Trophoblast cell (in vitro differentiated cells and primary cell): ENCODE results near the gene ARHGEF26.
A peak's percentile ranks its signal among the peaks of the same experiment; 100 is the strongest.

ENCODE experiments used
- DNase-seq, 2 donors: peaks; one replicate each; pipeline ENCODE4 v3.0.0-alpha.2; 2016
- H2AFZ ChIP-seq: 2 replicates; pipeline ENCODE4 v1.6.1; 2013; ENCODE audit warnings: low read length, moderate library complexity, mild to moderate bottlenecking; ENCODE audit not compliant: insufficient read depth, poor library complexity
- H2AK5ac ChIP-seq: 2 replicates; pipeline ENCODE4 v1.6.1; 2013; ENCODE audit warnings: mild to moderate bottlenecking, low read length
- H2BK120ac ChIP-seq: 2 replicates; pipeline ENCODE4 v1.6.1; 2013; ENCODE audit warnings: low read length, mild to moderate bottlenecking, moderate library complexity; ENCODE audit not compliant: insufficient read depth, poor library complexity
- H2BK12ac ChIP-seq: 2 replicates; pipeline ENCODE4 v1.6.1; 2013; ENCODE audit warnings: mild to moderate bottlenecking, low read length, moderate library complexity
- H2BK5ac ChIP-seq: 2 replicates; pipeline ENCODE4 v1.6.1; 2013; ENCODE audit warnings: low read length, low read depth, moderate library complexity, mild to moderate bottlenecking; ENCODE audit not compliant: poor library complexity
- H3K14ac ChIP-seq: 2 replicates; pipeline ENCODE4 v1.6.1; 2013; ENCODE audit warnings: mild to moderate bottlenecking, low read length
- H3K18ac ChIP-seq: 2 replicates; pipeline ENCODE4 v1.6.1; 2013; ENCODE audit warnings: mild to moderate bottlenecking, low read length
- H3K23ac ChIP-seq: 2 replicates; pipeline ENCODE4 v1.6.1; 2013; ENCODE audit warnings: low read length
- H3K27ac ChIP-seq: 2 replicates; pipeline ENCODE4 v1.5.1; 2013; ENCODE audit warnings: low read depth, mild to moderate bottlenecking, inconsistent platforms, low read length, moderate library complexity
- H3K27me3 ChIP-seq: 2 replicates; pipeline ENCODE4 v1.6.1; 2013; ENCODE audit warnings: inconsistent platforms, mild to moderate bottlenecking, low read length, moderate library complexity; ENCODE audit not compliant: insufficient read depth
- H3K36me3 ChIP-seq, 2 experiments: 1 replicate in 1 of 2; 2 replicates in 1 of 2; pipeline ENCODE4 v1.6.1; 2013; ENCODE audit warnings: low read length in 2 of 2, mild to moderate bottlenecking in 2 of 2, moderate library complexity in 1 of 2; ENCODE audit not compliant: insufficient read depth in 2 of 2, control insufficient read depth in 1 of 2
- H3K4ac ChIP-seq: 2 replicates; pipeline ENCODE4 v1.6.1; 2013; ENCODE audit warnings: low read depth, mild to moderate bottlenecking, low read length, moderate library complexity
- H3K4me1 ChIP-seq, 2 experiments: 1 replicate in 1 of 2; 2 replicates in 1 of 2; pipeline ENCODE4 v1.6.1; 2013; ENCODE audit warnings: low read length in 2 of 2, mild to moderate bottlenecking in 2 of 2, moderate library complexity in 1 of 2; ENCODE audit not compliant: insufficient read depth in 2 of 2, control insufficient read depth in 1 of 2
- H3K4me2 ChIP-seq: 2 replicates; pipeline ENCODE4 v1.6.1; 2013; ENCODE audit warnings: inconsistent platforms, mild to moderate bottlenecking, low read length, moderate library complexity
- H3K4me3 ChIP-seq: 2 replicates; pipeline ENCODE4 v1.5.1; 2013; ENCODE audit warnings: mild to moderate bottlenecking, low read depth, low read length, inconsistent platforms
- H3K79me1 ChIP-seq: one replicate; pipeline ENCODE4 v1.6.1; 2013; ENCODE audit warnings: low read length
- H3K79me2 ChIP-seq: 2 replicates; pipeline ENCODE4 v1.6.1; 2013; ENCODE audit warnings: low read length, mild to moderate bottlenecking; ENCODE audit not compliant: control insufficient read depth, insufficient read depth, poor library complexity
- H3K9ac ChIP-seq: 2 replicates; pipeline ENCODE4 v1.6.1; 2013; ENCODE audit warnings: mild to moderate bottlenecking, low read length
- H3K9me3 ChIP-seq: 2 replicates; pipeline ENCODE4 v1.6.1; 2013; ENCODE audit warnings: low read depth, mild to moderate bottlenecking, control low read depth, inconsistent platforms, low read length; ENCODE audit not compliant: insufficient read depth
- H4K12ac ChIP-seq: 2 replicates; pipeline ENCODE4 v1.6.1; 2013; ENCODE audit warnings: low read depth, mild to moderate bottlenecking, low read length, moderate library complexity
- H4K8ac ChIP-seq: 2 replicates; pipeline ENCODE4 v1.6.1; 2013; ENCODE audit warnings: low read depth, mild to moderate bottlenecking, low read length, moderate library complexity
- H4K91ac ChIP-seq: one replicate; pipeline ENCODE4 v1.6.1; 2013; ENCODE audit warnings: low read depth, mild to moderate bottlenecking, low read length, moderate library complexity
- WGBS: extraction: QIAGEN DNeasy Blood & Tissue Kit; methylation state at CpG from one replicate; pipeline ENCODE4 v1.1.7; 2013; ENCODE audit warnings: missing lambda C conversion rate; ENCODE audit not compliant: insufficient read length, insufficient coverage; ENCODE audit errors: extremely low coverage; 5-methylcytosine and 5-hydroxymethylcytosine counted together

ARHGEF26 gene

DNA sequence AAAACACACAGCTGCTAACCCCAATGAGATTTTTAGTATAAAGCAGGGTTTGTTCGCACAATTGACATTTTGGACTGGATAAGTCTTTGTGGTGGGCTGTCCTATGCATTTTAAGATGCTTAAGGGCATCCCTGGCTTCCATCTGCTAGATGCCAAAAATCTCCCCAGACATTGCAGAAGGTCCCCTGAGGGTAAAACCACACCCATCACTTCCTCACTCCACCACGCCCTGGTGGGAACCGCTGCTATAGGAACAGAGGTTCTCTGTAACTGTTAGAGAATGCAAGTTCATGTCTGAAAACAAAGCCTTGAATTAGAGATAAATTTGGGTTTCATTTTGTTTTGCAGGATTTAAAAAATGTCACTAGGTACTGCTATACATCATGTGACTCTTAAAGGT is 67.7 kb downstream of the ARHGEF26 start:
- Histone ChIP-seq H4K8ac (no peak overlapping the region), H3K4ac (no peak overlapping the region), H3K79me1 (peaks cover 4% of the 10 kb centered on the region), H4K12ac (no peak overlapping the region), H3K23ac (no peak overlapping the region), H4K91ac (no peak overlapping the region), H3K27me3 (no peaks in the 10 kb centered on the region), H2BK12ac (no peak overlapping the region), H3K4me2 (no peak overlapping the region), H3K9ac (no peak overlapping the region), H2AFZ (no peak overlapping the region), H3K4me3 (no peak overlapping the region), H3K36me3 (no peaks in the 10 kb centered on the region), H3K18ac (no peak overlapping the region), H3K27ac (no peak overlapping the region), H3K9me3 (no peaks in the 10 kb centered on the region), H3K14ac (no peak overlapping the region), H3K4me1 (peaks cover 3 to 6% of the 10 kb centered on the region in 2 experiments), H3K79me2 (peaks cover 2% of the 10 kb centered on the region), H2AK5ac (no peak overlapping the region), H2BK5ac (no peak overlapping the region), H2BK120ac (no peak overlapping the region)
- DNase-seq, result no peak
- WGBS, result no CpG with 5 or more reads among the region's 3 CpGs

DNA sequence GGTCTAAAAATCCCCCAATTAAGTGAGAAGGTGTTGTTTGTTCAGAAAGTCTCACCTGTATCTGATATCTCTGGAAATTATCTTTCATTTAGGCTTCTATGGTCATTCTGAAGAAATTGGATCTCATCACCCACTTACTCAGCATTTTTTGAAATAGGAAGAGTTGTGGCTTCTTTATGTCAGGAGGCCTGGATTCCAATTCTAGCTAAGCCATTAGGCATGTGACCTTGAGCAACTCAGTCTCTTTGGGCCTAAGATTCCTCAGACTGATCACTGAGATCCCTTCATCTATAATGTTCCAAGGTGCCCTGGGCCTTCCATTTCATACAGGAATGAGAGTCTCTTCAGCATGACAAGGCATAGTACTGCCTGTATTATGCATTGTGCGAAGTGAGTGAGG is 70.3 kb downstream of the ARHGEF26 start:
- peak in 1 of 2 donors; percentile 60 for DNase-seq
- Histone ChIP-seq H3K4me1 (peaks cover 3 to 6% of the 10 kb centered on the region in 2 experiments), H3K36me3 (no peaks in the 10 kb centered on the region), H2BK120ac (no peak overlapping the region), H4K91ac (no peak overlapping the region), H3K27me3 (no peaks in the 10 kb centered on the region), H3K18ac (no peak overlapping the region), H3K14ac (no peak overlapping the region), H3K27ac (no peak overlapping the region), H4K8ac (no peak overlapping the region), H2BK12ac (no peak overlapping the region), H4K12ac (no peak overlapping the region), H2AFZ (no peak overlapping the region), H2AK5ac (no peak overlapping the region), H3K9ac (no peak overlapping the region), H3K4me2 (no peak overlapping the region), H3K79me1 (no peaks in the 10 kb centered on the region), H3K23ac (no peak overlapping the region), H3K4me3 (no peak overlapping the region), H3K4ac (no peak overlapping the region), H2BK5ac (no peak overlapping the region), H3K9me3 (no peaks in the 10 kb centered on the region), H3K79me2 (no peaks in the 10 kb centered on the region)
- WGBS, result no CpG with 5 or more reads among the region's 1 CpG

DNA sequence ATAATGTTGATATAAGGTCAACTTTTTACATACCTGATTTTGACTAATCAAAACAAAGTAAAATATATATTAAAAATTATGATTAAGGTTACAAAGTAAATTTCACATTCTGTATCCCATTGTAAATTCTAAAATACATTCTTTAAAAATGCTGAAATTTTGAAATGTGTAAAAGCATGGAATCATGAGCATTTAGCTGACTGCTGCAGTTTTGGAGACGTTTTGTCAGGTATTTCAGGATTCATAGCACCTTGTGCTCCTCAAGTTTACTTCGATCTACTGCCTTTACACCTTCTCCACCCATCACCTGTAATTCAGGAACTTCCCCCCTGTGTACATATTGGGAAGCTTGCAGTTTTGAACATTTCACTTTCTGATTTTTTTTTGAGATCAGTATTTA is 71.0 kb downstream of the ARHGEF26 start:
- H3K18ac ChIP-seq, result no peak overlapping the region
- no peak overlapping the region for H3K9ac ChIP-seq
- H2AFZ ChIP-seq, result no peak overlapping the region
- no peak overlapping the region for H3K4me3 ChIP-seq
- no peaks in the 10 kb centered on the region for H3K79me1 ChIP-seq
- no peak overlapping the region for H4K91ac ChIP-seq
- H3K4me2 ChIP-seq, result no peak overlapping the region
- peaks cover 3 to 6% of the 10 kb centered on the region in 2 experiments for H3K4me1 ChIP-seq
- H4K8ac ChIP-seq, result no peak overlapping the region
- no peaks in the 10 kb centered on the region for H3K79me2 ChIP-seq
- no peak overlapping the region for H3K23ac ChIP-seq
- no peak overlapping the region for H2BK5ac ChIP-seq
- H2BK120ac ChIP-seq, result no peak overlapping the region
- H3K27ac ChIP-seq, result no peak overlapping the region
- no peak overlapping the region for H2BK12ac ChIP-seq
- no peak for DNase-seq
- H3K4ac ChIP-seq, result no peak overlapping the region
- H4K12ac ChIP-seq, result no peak overlapping the region
- WGBS, result no CpG with 5 or more reads among the region's 2 CpGs
- H3K9me3 ChIP-seq, result no peaks in the 10 kb centered on the region
- H3K36me3 ChIP-seq, result no peaks in the 10 kb centered on the region
- H3K27me3 ChIP-seq, result no peaks in the 10 kb centered on the region
- no peak overlapping the region for H3K14ac ChIP-seq
- H2AK5ac ChIP-seq, result no peak overlapping the region

DNA sequence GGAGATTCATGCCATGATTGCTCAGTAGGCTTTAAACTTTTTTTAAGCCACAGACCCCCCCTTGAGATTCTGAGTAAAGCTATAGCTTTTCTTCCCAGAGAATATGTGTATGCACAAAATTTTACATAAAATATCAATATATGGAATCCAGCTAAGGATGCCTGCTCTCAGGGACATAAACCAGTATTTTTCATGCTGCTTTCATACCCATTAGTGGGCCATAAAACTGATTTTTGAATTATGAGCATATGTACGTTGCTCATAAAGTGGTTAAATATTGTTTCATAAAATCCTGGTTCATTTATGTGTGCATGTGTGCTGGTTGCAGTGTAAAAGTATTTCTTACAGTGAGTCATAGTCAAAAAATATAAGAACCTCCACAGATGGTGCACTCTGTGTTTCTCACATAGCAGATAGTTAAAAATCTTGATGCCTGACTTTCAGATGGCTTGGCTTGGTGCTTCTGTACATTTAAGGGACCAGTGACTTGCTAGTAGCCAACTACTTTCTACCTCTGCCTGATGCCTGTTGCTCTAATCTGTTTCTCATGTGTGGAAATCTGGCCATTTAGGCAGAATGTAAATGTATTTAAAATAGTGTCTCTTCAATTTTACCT is 71.9 kb downstream of the ARHGEF26 start:
- H3K36me3 ChIP-seq, result no peaks in the 10 kb centered on the region
- H4K12ac ChIP-seq, result no peak overlapping the region
- no peak overlapping the region for H3K4me3 ChIP-seq
- peaks cover 3 to 6% of the 10 kb centered on the region in 2 experiments for H3K4me1 ChIP-seq
- H3K79me1 ChIP-seq, result no peaks in the 10 kb centered on the region
- no peak overlapping the region for H2AFZ ChIP-seq
- no peak overlapping the region for H4K91ac ChIP-seq
- no peak overlapping the region for H2BK120ac ChIP-seq
- no peaks in the 10 kb centered on the region for H3K9me3 ChIP-seq
- H3K23ac ChIP-seq, result no peak overlapping the region
- no peak overlapping the region for H3K4ac ChIP-seq
- H3K9ac ChIP-seq, result no peak overlapping the region
- H2AK5ac ChIP-seq, result no peak overlapping the region
- no peak overlapping the region for H2BK5ac ChIP-seq
- no peaks in the 10 kb centered on the region for H3K79me2 ChIP-seq
- H3K27ac ChIP-seq, result no peak overlapping the region
- no peak for DNase-seq
- WGBS, result no CpG with 5 or more reads among the region's 1 CpG
- no peak overlapping the region for H2BK12ac ChIP-seq
- no peaks in the 10 kb centered on the region for H3K27me3 ChIP-seq
- H4K8ac ChIP-seq, result no peak overlapping the region
- no peak overlapping the region for H3K18ac ChIP-seq
- no peak overlapping the region for H3K4me2 ChIP-seq
- no peak overlapping the region for H3K14ac ChIP-seq
